ENCODE data around the gene BIRC6. TPM values are rescaled to one million over a fixed set of nuclear protein-coding genes. Genes with fewer than 3 reads are reported as not detected.

Gene BIRC6
- total RNA-seq, 3 donors from 2014 or later (not counting 1 experiment from before 2014, with no cell fraction given): 190 to 225 (median 224) TPM

- TF ChIP-seq CTCF (IDR thresholded peaks at IDR 0.05): no peak
- Histone ChIP-seq H3K4me3 (ENCODE audit: low read length) (no peak overlapping the region), H3K4me1 (ENCODE audit: control insufficient read depth, insufficient read depth, low read length) (peaks cover 18% of the 10 kb centered on the region), H3K27me3 (ENCODE audit: control insufficient read depth, insufficient read depth, low read length) (no peaks in the 10 kb centered on the region), H3K27ac (ENCODE audit: low read length) (no peak overlapping the region), H3K9me3 (ENCODE audit: control insufficient read depth, insufficient read depth, low read length) (no peaks in the 10 kb centered on the region), H3K36me3 (ENCODE audit: control insufficient read depth, insufficient read depth, low read length) (peaks cover 12% of the 10 kb centered on the region)
- Mint-ChIP-seq H3K27me3 (ENCODE audit: low read depth in 2 of 2) (no peaks in the 10 kb centered on the region), H3K36me3 (no peaks in the 10 kb centered on the region), H3K9me3 (no peaks in the 10 kb centered on the region), H3K4me1 (peaks cover 15 to 18% of the 10 kb centered on the region in 2 donors), H3K27ac (peak overlapping the region in 1 of 2 donors; percentile 89), H3K4me3 (no peak overlapping the region)
- WGBS (ENCODE audit: insufficient coverage): 75% methylated on average over 12 of the region's 13 CpGs
- intact Hi-C loops (cut with micrococcal nuclease): no loop called here
- no peak for ATAC-seq
- no peak for DNase-seq
Measured at GRCh38 chr2:32626639-32627221, 269.9 kb downstream of the BIRC6 start.

- no peak for TF ChIP-seq CTCF (IDR thresholded peaks at IDR 0.05)
- Histone ChIP-seq H3K27ac (ENCODE audit: low read length) (peak overlapping the region; percentile 1), H3K27me3 (ENCODE audit: control insufficient read depth, insufficient read depth, low read length) (no peaks in the 10 kb centered on the region), H3K4me1 (ENCODE audit: control insufficient read depth, insufficient read depth, low read length) (peaks cover 18% of the 10 kb centered on the region), H3K4me3 (ENCODE audit: low read length) (peak overlapping the region; percentile 73), H3K36me3 (ENCODE audit: control insufficient read depth, insufficient read depth, low read length) (peaks cover 13% of the 10 kb centered on the region), H3K9me3 (ENCODE audit: control insufficient read depth, insufficient read depth, low read length) (no peaks in the 10 kb centered on the region)
- Mint-ChIP-seq H3K36me3 (no peaks in the 10 kb centered on the region), H3K4me1 (peaks cover 15 to 18% of the 10 kb centered on the region in 2 donors), H3K4me3 (peak overlapping the region; percentile 97), H3K27me3 (ENCODE audit: low read depth in 2 of 2) (no peaks in the 10 kb centered on the region), H3K27ac (peak overlapping the region; percentile 89), H3K9me3 (no peaks in the 10 kb centered on the region)
- intact Hi-C loops (cut with micrococcal nuclease): no loop called here
- no peak for DNase-seq
- ATAC-seq: peak; percentile 20 to 37 (median 26)
- 2% methylated on average over 16 of the region's 16 CpGs for WGBS (ENCODE audit: insufficient coverage)
Measured at GRCh38 chr2:32627441-32627813, 270.6 kb downstream of the BIRC6 start.

DNA sequence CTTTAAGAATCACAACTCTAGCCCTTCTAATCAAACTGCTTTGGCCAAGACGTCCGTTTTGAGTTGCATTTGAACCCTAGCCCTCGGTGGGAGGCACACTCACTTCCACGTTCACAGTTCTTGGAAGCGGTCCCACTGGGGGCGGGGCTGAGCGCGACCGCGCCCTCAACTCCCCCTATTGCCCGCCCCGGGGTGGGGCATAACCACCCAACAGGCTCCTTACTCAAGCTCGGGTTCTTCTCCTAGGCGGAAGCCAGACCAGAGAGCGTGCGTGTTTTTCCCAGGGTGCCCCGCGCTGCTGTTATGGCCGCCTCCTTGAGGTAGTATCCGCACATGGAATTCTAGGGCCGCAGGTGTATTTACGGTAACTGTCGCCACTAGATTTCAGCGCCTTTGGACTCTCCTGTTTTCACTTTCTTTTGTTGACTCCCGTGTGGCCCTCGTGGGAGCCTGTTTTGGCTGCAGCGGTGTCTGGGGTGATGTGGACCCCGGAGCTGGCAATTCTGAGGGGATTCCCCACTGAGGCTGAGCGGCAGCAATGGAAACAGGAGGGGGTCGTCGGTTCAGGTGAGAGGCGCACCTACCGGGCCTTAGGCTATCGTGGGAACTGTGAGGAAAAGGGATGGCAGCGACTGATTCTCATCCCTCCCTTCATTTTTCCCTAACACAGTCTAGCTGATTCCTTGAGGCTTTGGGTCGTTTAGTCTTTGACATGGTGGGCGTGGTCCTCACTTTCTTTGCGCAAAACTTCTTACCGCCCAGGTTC is 271.2 kb downstream of the BIRC6 start, which contains the start of gene TTC27:
TTC27 (plus strand) TSS at position 237 of the 766 bp plus-strand sequence; CDS start at position 480, 243 bp downstream.
- peak within 1 kb of the TSS; percentile 28 for H3K27ac ChIP-seq (ENCODE audit: low read length)
- TF ChIP-seq CTCF (IDR thresholded peaks at IDR 0.05): no peak
- DNase-seq (peak; percentile 93 to 96), ATAC-seq (peak; percentile 99 to 100 (median 99))
- Mint-ChIP-seq H3K4me1 (peaks cover 15 to 18% of the 10 kb centered on the region in 2 donors), H3K27ac (peak within 1 kb of the TSS; percentile 89), H3K4me3 (peak within 1 kb of the TSS; percentile 97), H3K27me3 (ENCODE audit: low read depth in 2 of 2) (no peaks in the 10 kb centered on the region), H3K9me3 (no peaks in the 10 kb centered on the region), H3K36me3 (no peaks in the 10 kb centered on the region)
- intact Hi-C loops (cut with micrococcal nuclease): no loop called here
- H3K27me3 ChIP-seq (ENCODE audit: control insufficient read depth, insufficient read depth, low read length): no peaks in the 10 kb centered on the region
- H3K9me3 ChIP-seq (ENCODE audit: control insufficient read depth, insufficient read depth, low read length): no peaks in the 10 kb centered on the region
- peaks cover 18% of the 10 kb centered on the region for H3K4me1 ChIP-seq (ENCODE audit: control insufficient read depth, insufficient read depth, low read length)
- under 1% methylated on average over 36 of the region's 39 CpGs for WGBS (ENCODE audit: insufficient coverage)
- H3K4me3 ChIP-seq (ENCODE audit: low read length): peak within 1 kb of the TSS; percentile 73
- H3K36me3 ChIP-seq (ENCODE audit: control insufficient read depth, insufficient read depth, low read length): peaks cover 13% of the 10 kb centered on the region

Measured in natural killer cell (primary cell).